ENCODE data around the gene PCLO.
"Not testable (repeated sequence)": the region's sequence is repeated elsewhere in the genome, so short reads cannot be mapped to it uniquely, and the experiment has no call there.

The PCLO gene

DNA sequence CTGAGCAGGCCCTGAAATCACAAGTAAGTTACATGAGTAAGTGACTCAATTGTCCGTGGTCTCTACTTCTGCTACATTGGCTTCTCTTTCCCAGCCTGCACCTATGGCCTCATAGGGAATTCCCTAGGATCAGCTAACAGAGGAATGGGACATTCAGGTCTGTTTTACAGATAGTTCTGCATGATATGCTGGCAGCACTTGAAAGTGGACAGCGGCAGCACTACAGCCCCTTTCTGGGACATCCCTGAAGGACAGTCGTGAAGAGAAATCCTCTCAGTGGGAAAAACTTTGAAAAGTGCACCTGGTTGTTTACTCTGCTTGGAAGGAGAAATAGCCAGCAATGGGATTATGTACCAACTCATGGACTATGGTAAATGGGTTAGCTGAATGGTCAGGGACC is 426.1 kb downstream of the PCLO start:
- DNase-seq (ENCODE audit: low spot score): no peak

DNA sequence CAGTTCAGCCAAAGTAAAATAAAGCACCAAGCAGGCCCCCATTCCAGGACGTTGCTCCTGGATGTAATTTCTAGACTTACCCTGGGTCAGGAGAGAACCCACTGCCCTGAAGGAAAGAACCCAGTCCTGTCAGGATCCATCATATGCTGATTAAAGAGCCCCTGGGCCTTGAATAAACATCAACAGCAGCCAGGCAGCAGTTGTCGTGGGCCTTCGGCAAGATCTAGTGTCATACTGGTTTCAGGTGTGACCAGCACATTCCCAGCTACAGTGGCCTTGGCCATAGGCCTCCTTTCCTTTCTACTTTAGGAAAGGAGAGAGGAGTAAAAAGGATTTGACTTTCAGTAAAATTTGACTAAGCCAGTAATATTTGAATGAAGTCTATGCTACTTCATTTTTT is 430.0 kb downstream of the PCLO start:
- DNase-seq (ENCODE audit: low spot score): no peak

DNA sequence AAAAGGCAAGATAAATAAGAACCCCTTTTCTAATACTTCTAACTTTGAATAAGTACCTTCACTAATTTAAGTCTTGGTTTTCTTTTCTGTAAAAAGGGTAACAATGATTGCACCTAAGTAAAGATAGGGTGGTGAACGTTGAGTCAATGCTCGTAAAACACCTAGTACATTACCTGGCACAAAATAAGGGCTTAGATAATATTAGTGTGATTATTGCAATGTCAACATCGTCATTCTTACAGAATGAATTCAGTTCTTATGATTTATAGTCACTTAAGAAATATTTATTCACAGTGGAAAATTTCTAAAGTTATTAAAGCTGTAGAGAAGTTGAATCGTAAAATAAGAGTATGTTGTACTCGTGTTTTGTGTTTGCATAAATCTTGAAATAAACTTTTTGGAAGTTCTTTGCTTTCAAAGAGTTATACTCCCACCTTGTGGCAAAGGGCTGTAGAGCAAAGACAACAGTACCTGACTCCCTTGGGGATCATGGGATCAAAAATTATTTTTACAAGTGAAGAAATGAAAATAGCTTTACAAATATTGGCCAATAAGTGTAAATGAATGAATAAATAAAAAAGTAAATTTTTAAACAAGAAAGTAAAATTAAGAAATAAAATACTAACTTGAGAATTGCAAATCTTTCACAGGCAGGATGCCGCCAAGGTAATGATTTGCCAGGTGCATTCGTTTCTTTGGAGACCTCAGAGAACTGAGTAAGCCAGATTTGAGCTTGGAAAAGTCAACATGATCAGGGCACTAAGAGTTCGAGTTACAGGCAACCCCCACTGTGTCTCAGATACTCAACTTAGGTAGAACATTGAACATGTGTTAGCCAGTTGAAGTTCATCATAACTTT is 433.3 kb downstream of the PCLO start:
- peak; percentile 58 for DNase-seq (ENCODE audit: low spot score)

DNA sequence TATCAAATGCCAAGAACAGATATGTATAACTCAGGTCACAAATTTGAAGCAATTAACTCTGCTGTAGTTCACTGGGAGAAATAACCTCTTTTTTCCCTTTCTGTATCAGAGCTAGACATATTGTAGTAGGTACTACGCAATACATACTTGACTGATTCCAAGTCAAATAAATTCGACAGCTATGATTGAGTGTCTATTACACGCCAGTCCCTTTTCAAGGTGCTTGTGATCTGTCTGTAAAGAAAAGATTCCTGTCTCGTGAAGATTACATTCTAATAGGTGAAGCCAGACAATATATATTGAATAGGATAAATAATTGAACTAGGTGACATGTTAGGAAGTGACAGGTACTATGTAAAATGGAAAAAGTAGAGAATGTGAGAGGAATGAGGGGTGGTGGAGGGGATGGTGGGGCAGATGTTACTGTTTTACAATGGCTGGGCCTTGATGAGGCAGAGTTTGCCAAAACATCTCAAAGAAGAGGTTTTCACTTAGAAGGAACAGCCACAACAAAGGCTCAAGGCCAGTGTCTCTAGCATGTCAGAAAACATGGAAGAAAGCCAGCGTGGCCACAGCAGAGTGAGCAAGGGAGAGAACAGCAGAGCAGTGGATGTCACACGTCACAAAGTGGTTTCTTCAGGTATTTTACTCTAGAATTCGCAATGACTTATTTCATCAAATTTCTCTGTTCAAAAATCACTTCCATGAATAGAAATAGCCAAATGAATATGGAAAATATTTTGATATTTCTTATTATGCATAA is 436.5 kb downstream of the PCLO start:
- DNase-seq (ENCODE audit: low spot score): no peak

DNA sequence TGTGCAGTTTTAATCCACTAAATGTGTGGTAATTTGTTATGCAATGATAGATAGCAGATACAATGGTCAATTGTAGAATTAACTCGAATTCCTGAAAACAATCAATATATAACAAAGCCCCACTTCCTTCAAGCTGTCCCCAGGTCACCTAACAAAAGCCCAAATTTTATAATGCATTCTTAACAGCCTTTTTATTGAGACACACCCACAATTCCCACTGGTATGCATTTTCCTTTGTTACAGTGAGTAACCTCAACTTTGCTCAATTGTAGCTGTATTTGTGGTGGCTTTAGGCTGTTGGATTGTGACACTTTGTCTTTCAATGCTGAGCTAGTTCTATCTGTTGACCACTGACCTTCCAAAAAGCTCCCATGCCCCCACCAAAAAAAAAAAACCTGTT is 439.3 kb downstream of the PCLO start:
- DNase-seq (ENCODE audit: low spot score): no peak

DNA sequence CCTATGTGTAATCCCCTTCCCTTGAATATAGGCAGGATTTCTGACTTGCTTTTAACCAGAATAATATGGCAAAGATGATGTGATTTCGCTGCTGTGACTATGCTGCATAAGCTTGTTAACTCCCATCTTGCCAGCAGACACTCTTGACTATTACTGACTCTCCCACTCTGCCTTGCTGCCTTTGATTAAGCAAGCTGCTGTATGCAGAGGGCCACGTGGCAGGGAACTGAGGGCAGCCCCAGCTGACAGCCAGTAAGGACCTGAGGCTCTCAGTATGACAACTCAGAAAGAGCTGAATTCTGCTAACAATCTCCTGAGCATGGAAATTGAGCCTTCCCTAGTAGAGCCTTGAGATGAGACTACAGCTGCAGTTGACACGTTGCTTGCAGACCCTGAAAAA is 439.7 kb downstream of the PCLO start:
- DNase-seq (ENCODE audit: low spot score): peak; percentile 33

DNA sequence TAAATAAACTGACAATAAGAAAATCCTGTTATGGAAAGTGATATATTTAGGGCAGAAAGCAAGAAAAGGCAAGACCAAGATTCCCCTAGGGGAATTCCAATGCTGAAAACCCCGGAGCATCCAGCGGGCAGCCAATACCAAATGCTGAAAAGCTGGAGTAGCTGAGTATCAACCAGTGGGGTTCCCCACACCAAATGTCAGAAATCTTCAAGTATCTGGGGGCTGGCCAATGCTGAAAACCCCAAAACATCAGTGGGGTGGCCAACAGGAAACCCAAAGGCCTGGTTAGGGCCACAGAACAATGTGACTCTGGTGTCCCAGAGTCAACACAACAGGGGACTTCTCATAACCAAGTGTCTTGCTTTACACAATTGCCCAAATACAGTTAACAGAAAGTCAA is 447.3 kb downstream of the PCLO start:
- no peak for DNase-seq (ENCODE audit: low spot score)

DNA sequence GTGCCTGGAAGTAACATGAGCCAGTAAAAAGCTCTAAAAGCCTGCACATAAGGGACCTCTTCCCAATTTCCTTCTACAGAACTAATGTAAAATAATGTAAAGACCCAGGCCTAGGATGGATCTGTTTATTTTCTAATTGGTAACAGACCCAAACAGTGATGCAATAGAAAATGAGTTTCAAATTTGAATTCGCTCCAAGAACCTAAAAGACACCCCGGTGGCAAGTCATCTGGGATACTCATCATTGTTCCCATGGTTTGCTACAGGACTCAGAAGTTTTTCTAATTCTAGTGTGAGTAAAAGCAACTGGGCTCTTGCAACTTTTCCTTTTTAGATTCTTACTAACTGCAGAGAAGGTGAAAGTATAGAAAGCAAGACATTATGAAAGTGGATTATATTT is 447.8 kb downstream of the PCLO start:
- DNase-seq (ENCODE audit: low spot score): no peak

DNA sequence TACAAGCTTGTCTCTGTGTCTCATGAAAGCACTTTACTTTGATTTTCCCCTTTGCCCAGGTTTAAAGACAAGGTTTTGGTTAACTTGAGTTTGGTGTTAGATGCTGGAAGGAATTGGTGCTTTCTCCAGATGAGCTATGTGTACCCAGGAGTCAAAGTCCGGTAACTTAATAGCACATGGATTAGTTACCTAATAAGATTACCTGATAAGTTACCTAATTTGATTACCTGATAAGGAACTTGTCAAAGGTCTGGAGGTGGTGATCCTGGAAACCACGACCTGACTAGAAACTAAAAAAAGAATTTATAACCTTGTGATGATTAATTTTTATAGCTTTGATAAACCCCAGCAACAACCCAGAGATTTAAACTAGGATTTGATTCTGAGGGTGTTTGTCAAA is 449.2 kb downstream of the PCLO start:
- no peak for DNase-seq (ENCODE audit: low spot score)

DNA sequence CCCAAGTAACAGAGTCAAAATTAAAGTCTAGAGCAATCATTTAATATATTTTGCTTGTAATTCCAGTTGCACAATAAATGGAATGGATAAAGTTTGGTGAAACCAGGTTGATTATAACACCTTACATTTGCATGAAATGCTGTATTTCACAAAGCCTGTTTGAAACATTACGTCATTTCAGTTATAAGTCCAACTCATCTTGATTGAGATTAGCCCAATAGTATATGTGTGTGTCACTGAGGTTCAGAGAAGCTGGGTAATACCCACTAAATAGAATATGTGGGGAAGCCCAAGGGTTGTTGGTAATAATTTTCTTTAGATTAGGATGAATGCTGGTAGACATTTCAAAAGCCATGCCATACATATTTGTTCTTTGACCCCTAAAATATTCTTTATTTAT is 456.3 kb downstream of the PCLO start:
- DNase-seq (ENCODE audit: low spot score): not testable (repeated sequence)

DNA sequence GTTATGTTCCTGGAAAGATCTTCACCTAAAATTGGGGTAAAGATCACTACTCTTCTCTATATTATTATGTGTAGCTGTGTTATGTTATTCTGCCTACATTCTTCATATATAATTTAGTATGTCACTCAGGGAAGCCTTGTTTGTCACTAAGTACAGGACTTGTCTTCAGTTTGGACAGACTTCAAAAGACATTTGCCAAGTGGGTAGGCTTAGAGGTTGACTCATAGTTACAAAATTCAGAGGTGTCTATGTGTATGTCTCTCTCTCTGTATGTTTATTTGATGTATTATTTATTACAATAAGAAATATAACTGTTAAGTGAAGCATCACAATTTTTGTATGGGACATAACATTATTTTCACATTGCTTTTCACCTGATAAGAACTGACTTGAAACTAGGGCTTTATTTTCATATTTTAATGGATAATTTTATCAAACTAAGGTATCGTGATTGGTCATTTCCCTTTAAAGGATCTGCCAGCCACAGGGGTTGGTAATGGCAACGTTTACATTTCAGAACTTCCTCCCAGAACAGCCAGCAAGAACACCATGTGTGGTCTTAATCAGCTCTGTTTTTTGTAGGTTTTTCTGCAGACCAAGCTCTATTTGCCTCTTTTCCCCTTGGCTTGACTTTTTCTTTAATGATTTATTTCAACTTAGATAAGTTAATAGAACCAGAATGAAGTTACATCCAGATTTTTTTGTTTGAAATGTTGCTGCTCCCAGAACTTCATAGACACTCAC is 457.0 kb downstream of the PCLO start:
- no peak for DNase-seq (ENCODE audit: low spot score)

DNA sequence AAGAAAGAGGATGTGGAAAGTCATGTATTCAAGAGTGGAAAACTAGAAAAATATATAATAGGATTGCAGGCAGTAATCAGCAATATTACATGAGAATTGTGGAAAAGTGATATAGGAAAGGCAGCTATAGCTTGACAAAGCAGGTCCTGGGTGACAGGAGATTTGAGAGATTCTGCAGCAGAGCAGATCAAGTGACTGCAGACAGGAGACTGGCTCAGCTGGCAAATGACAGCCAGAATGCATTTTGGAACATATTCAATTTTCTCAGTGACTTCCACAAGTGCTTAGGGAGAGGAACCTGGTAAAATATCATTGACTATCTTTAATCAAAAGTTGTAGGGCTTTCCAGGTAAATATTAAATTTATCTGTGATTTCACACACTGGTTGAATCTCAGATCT is 458.6 kb downstream of the PCLO start:
- DNase-seq (ENCODE audit: low spot score): no peak

Small RNA genes within 50 kb of the gene (small RNA-seq; reads per million reads assigned to genes)
- 0.50 to 1.6 reads per million in 2 experiments for gene RNA5SP235

Data from SK-N-DZ (cell line).